RWPE2 (cell line): ENCODE results near the gene GPC2.

Source experiments
- ATAC-seq: fragments of 200-7000 bp; cut with Tn5 transposase; 3 replicates; pipeline ENCODE4 v1.9.1; 2021; ENCODE audit warnings: low read depth
- DNase-seq: peaks from one replicate; pipeline ENCODE4 v3.0.0-alpha.2; 2020; ENCODE audit warnings: low spot score
- H3K27ac ChIP-seq: fragments of 450-650 bp; 2 replicates; pipeline ENCODE4 v1.5.1; 2017; ENCODE audit warnings: mild to moderate bottlenecking; ENCODE audit not compliant: poor library complexity, severe bottlenecking
- H3K27me3 ChIP-seq: fragments of 250-450 bp; sonication (Bioruptor Pico); 2 replicates; pipeline ENCODE4 v1.5.1; 2021; ENCODE audit warnings: mild to moderate bottlenecking, moderate library complexity; ENCODE audit not compliant: insufficient read depth, poor library complexity, severe bottlenecking
- H3K36me3 ChIP-seq: fragments of 250-450 bp; sonication (Bioruptor Pico); 2 replicates; pipeline ENCODE4 v1.5.1; 2020; ENCODE audit warnings: low read depth, mild to moderate bottlenecking, moderate library complexity
- H3K4me1 ChIP-seq: fragments of 250-450 bp; sonication (Bioruptor Pico); 2 replicates; pipeline ENCODE4 v1.5.1; 2021; ENCODE audit warnings: mild to moderate bottlenecking, moderate library complexity; ENCODE audit not compliant: insufficient read depth, poor library complexity, severe bottlenecking
- H3K4me3 ChIP-seq: fragments of 250-450 bp; sonication (Bioruptor Pico); 2 replicates; pipeline ENCODE4 v1.5.1; 2021; ENCODE audit warnings: mild to moderate bottlenecking, moderate library complexity; ENCODE audit not compliant: severe bottlenecking
- H3K9me3 ChIP-seq: fragments of 250-450 bp; sonication (Bioruptor Pico); 2 replicates; pipeline ENCODE4 v1.5.1; 2021; ENCODE audit warnings: mild to moderate bottlenecking, moderate library complexity; ENCODE audit not compliant: severe bottlenecking
- TF ChIP-seq, protein P1 (sequence below): fragments of 450-650 bp; IDR thresholded peaks from one replicate; pipeline ENCODE4 v1.5.1; 2017; ENCODE audit warnings: mild to moderate bottlenecking, moderate library complexity; ENCODE audit not compliant: poor library complexity, severe bottlenecking

The GPC2 gene

DNA sequence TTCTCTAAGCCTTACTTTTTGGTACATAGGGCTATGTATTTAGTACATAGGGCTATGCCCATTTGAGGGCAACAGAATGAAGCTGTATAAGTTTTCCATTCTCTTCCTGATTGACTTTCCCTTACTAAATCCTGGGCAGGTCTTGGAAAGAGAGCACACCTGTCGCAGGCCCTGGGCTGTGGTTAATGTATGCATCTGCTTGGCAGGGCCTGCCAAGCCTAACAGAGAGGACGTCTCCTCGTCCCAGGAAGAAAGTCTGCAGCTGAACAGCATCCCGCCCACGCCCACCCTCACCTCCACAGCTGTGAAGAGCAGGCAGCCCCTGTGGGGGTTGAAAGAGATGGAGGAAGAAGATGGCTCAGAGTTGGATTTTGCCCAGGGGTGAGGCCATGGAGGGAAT lies 33.6 kb upstream of the GPC2 start:
- no peak for DNase-seq

DNA sequence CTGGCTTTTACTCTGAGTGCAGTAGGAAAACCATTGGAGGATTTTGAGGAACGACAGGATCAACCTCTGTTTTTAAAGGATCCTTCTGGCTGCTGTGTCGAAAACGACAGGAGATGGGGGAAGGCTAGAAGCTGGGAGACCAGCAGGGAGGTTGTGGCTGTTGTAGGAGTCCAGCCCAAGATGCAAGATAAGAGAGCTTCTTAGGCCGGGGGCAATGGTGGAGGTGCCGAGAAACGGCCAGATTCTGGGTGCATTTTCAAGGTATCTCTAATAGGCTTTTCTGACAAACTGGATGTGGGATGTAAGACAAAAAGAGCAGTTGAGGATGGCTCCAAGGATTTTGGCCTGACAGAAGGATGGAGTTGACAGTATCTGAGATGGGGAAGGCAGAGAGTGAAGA lies 32.3 kb upstream of the GPC2 start:
- Histone ChIP-seq H3K4me1 (no peaks in the 10 kb centered on the region), H3K36me3 (no peaks in the 10 kb centered on the region), H3K27ac (no peak overlapping the region), H3K27me3 (peaks cover 3% of the 10 kb centered on the region), H3K4me3 (no peak overlapping the region), H3K9me3 (no peaks in the 10 kb centered on the region)
- no peak for DNase-seq
- TF ChIP-seq, protein P1, sequence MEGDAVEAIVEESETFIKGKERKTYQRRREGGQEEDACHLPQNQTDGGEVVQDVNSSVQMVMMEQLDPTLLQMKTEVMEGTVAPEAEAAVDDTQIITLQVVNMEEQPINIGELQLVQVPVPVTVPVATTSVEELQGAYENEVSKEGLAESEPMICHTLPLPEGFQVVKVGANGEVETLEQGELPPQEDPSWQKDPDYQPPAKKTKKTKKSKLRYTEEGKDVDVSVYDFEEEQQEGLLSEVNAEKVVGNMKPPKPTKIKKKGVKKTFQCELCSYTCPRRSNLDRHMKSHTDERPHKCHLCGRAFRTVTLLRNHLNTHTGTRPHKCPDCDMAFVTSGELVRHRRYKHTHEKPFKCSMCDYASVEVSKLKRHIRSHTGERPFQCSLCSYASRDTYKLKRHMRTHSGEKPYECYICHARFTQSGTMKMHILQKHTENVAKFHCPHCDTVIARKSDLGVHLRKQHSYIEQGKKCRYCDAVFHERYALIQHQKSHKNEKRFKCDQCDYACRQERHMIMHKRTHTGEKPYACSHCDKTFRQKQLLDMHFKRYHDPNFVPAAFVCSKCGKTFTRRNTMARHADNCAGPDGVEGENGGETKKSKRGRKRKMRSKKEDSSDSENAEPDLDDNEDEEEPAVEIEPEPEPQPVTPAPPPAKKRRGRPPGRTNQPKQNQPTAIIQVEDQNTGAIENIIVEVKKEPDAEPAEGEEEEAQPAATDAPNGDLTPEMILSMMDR: no peak
- no peak for ATAC-seq

More for the DNA sequence above, 33.6 kb upstream of the GPC2 start:
- Histone ChIP-seq H3K27ac (no peak overlapping the region), H3K36me3 (no peaks in the 10 kb centered on the region), H3K4me3 (no peak overlapping the region), H3K27me3 (peaks cover 3% of the 10 kb centered on the region), H3K4me1 (no peaks in the 10 kb centered on the region), H3K9me3 (no peaks in the 10 kb centered on the region)
- TF ChIP-seq, protein P1: no peak
- ATAC-seq: no peak

DNA sequence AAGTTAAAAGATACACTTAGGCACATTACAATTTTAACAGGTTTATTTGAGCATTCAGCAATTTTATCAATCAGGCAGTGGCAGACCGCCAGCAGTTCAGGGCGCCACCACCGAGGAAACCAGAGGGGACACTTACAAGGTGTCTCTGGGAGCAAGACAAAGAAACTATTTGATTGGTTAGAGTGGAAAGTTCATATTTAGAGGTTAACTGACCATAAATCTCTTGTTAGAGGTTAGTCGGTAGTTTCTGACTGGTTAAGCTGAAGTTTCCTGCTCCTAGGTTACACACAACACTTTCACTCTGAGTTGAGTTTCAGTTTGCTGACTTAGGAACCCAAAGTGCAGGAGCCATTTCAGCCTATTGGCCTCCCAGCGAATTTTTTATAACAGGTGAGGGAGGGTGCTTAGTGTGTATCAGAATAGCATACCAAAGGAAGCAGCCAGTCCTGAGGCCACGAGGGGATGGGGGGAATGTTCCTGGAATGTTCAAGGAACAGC lies 31.8 kb upstream of the GPC2 start:
- Histone ChIP-seq H3K4me3 (no peak overlapping the region), H3K4me1 (no peaks in the 10 kb centered on the region), H3K27ac (no peak overlapping the region), H3K9me3 (no peaks in the 10 kb centered on the region), H3K36me3 (no peaks in the 10 kb centered on the region), H3K27me3 (peaks cover 3% of the 10 kb centered on the region)
- ATAC-seq: no peak
- no peak for DNase-seq
- TF ChIP-seq, protein P1: no peak

DNA sequence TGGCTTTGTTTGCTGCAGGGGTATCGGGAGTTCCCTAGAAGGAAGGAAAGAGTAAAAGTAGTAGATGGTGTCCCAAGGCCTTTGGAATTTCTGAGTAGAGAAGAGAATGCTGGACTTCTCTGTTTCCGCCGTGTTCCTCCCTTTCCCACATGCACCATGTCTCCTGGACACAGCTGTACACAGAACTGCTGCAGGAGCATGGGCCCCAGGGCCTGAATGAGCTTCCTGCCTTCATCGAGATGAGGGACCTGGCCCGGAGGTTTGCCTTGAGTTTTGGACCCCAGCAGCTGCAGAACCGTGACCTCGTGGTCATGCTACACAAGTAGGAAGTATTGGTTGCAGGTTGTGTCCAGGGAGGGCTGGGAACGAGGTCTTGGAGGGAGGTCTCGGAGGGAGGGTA lies 27.3 kb upstream of the GPC2 start:
- DNase-seq (no peak), ATAC-seq (no peak)
- Histone ChIP-seq H3K4me3 (no peak overlapping the region), H3K27ac (no peak overlapping the region), H3K36me3 (no peaks in the 10 kb centered on the region), H3K4me1 (no peaks in the 10 kb centered on the region), H3K27me3 (peaks cover 3% of the 10 kb centered on the region), H3K9me3 (no peaks in the 10 kb centered on the region)
- TF ChIP-seq, protein P1: no peak

DNA sequence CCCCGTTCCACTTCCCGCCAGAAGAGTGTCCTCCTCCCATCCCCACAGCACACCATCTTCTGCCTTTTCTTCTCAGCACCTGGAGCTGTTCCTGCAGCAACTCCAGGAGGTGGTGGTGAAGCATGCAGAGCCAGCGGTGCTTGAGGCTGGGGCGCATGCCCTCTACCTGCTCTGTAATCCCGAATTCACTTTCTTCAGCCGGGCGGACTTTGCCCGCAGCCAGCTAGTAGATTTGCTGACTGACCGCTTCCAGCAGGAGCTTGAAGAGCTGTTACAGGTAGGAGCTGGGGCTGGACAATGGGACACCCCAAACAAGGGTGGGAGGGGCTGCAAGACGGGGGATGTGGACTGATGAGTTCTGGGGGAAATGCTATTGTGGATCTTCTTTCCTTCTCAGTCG lies 23.5 kb upstream of the GPC2 start:
- no peak overlapping the region for H3K27ac ChIP-seq
- no peak for DNase-seq
- no peaks in the 10 kb centered on the region for H3K9me3 ChIP-seq
- no peak overlapping the region for H3K4me3 ChIP-seq
- no peaks in the 10 kb centered on the region for H3K4me1 ChIP-seq
- no peaks in the 10 kb centered on the region for H3K36me3 ChIP-seq
- TF ChIP-seq, protein P1: no peak
- no peaks in the 10 kb centered on the region for H3K27me3 ChIP-seq
- ATAC-seq: no peak
